Measurements from ENCODE around the gene RNF167.

RNF167 gene

DNA sequence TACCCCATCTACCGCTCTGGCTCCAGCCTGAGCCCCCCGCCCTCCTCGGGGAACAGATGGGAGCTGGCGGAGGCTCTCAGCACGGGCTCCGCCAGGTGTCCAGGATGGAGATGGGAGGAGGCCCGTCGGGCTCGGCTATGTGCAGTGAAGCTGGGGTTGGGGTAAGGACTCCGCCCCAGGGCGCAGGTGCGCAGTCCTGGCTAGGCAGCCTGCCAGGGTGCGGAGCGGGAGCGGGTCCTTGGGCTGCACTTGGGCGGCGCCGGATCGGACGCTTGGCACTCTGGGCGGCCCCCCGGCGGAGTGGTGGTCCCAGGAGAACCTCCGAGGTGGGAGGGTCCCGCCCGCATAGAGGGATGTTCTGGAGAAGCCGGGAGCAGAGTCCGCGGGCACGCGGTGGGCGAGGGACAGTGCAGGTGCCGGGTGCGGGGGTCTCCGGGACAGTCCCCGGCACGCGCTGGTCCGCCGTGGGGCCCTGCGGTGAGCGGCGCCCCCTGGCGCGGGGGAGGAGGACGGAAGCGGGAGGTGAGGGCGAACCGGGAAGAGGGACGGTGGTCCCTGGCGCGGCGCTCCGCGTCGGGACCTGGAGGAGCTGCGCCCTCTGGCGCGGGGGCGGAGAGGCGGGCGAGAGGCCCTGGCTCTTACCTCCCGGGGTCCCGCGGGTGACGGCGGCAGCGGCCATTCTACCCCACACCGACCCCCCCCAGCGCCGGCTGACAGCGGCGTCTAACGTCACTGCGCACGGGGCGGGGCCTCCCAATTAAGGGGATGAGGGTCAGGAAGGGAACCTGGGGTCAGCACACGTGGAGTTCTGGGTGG lies 47.1 kb downstream of the RNF167 start, which contains the start of gene CAMTA2 (continued):
- TF ChIP-seq, protein P1, sequence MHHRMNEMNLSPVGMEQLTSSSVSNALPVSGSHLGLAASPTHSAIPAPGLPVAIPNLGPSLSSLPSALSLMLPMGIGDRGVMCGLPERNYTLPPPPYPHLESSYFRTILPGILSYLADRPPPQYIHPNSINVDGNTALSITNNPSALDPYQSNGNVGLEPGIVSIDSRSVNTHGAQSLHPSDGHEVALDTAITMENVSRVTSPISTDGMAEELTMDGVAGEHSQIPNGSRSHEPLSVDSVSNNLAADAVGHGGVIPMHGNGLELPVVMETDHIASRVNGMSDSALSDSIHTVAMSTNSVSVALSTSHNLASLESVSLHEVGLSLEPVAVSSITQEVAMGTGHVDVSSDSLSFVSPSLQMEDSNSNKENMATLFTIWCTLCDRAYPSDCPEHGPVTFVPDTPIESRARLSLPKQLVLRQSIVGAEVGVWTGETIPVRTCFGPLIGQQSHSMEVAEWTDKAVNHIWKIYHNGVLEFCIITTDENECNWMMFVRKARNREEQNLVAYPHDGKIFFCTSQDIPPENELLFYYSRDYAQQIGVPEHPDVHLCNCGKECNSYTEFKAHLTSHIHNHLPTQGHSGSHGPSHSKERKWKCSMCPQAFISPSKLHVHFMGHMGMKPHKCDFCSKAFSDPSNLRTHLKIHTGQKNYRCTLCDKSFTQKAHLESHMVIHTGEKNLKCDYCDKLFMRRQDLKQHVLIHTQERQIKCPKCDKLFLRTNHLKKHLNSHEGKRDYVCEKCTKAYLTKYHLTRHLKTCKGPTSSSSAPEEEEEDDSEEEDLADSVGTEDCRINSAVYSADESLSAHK (tag by site-specific recombination; IDR thresholded peaks at IDR 0.05) = no peak
- TF ChIP-seq KLF17 (tag by site-specific recombination; IDR thresholded peaks at IDR 0.05) (peak; percentile 74), SP2 (tag by site-specific recombination; IDR thresholded peaks at IDR 0.05) (peak; percentile 48), OVOL3 (tag by site-specific recombination; IDR thresholded peaks at IDR 0.05) (peak; percentile 24; the same call in 1 of the 2 replicates), ZNF629 (tag by site-specific recombination; IDR thresholded peaks at IDR 0.05) (peak; percentile 96), ZBTB1 (tag by site-specific recombination; IDR thresholded peaks at IDR 0.05) (peak; percentile 82; the same call in 1 of the 2 replicates), ZNF501 (tag by site-specific recombination; IDR thresholded peaks at IDR 0.05) (peak; percentile 93), ZNF664 (tag by site-specific recombination; IDR thresholded peaks at IDR 0.05) (no peak), ZNF19 (tag by site-specific recombination; IDR thresholded peaks at IDR 0.05; ENCODE audit: low read depth) (no peak), ZNF24 (tag by site-specific recombination; IDR thresholded peaks at IDR 0.05) (0 out of 2 replicates have a peak, but pooled peaks have one; percentile 65), ZNF324 (tag by site-specific recombination; IDR thresholded peaks at IDR 0.05) (peak; percentile 61; the same call in 1 of the 2 replicates)
- TF ChIP-seq, protein P2, sequence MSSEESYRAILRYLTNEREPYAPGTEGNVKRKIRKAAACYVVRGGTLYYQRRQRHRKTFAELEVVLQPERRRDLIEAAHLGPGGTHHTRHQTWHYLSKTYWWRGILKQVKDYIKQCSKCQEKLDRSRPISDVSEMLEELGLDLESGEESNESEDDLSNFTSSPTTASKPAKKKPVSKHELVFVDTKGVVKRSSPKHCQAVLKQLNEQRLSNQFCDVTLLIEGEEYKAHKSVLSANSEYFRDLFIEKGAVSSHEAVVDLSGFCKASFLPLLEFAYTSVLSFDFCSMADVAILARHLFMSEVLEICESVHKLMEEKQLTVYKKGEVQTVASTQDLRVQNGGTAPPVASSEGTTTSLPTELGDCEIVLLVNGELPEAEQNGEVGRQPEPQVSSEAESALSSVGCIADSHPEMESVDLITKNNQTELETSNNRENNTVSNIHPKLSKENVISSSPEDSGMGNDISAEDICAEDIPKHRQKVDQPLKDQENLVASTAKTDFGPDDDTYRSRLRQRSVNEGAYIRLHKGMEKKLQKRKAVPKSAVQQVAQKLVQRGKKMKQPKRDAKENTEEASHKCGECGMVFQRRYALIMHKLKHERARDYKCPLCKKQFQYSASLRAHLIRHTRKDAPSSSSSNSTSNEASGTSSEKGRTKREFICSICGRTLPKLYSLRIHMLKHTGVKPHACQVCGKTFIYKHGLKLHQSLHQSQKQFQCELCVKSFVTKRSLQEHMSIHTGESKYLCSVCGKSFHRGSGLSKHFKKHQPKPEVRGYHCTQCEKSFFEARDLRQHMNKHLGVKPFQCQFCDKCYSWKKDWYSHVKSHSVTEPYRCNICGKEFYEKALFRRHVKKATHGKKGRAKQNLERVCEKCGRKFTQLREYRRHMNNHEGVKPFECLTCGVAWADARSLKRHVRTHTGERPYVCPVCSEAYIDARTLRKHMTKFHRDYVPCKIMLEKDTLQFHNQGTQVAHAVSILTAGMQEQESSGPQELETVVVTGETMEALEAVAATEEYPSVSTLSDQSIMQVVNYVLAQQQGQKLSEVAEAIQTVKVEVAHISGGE (tag by site-specific recombination; conservative IDR thresholded peaks at IDR 0.05; ENCODE audit: low read depth) = peak; percentile 87
- TF ChIP-seq, protein P3, sequence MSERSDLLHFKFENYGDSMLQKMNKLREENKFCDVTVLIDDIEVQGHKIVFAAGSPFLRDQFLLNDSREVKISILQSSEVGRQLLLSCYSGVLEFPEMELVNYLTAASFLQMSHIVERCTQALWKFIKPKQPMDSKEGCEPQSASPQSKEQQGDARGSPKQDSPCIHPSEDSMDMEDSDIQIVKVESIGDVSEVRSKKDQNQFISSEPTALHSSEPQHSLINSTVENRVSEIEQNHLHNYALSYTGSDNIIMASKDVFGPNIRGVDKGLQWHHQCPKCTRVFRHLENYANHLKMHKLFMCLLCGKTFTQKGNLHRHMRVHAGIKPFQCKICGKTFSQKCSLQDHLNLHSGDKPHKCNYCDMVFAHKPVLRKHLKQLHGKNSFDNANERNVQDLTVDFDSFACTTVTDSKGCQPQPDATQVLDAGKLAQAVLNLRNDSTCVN (tag by site-specific recombination; optimal IDR thresholded peaks at IDR 0.05) = peak; percentile 96

GRCh38 chr17:4987767-4988567 lies 47.9 kb downstream of the RNF167 start:
- POLR2A ChIA-PET = interaction anchor here (1.0 to 2.3 kb wide), 10 partner anchors 10 to 192 kb away, joined by 3 to 40 read pairs (median 6); partner anchors contain the start of genes INCA1, KIF1C, PFN1 and PSMB6
- peaks cover 11% of the 10 kb centered on the region for H3K4me1 ChIP-seq (ENCODE audit: control insufficient read depth, insufficient read depth, low read length)

More at GRCh38 chr17:4987767-4988567, 47.9 kb downstream of the RNF167 start:
- TF ChIP-seq ZBTB48 (tag by site-specific recombination; IDR thresholded peaks at IDR 0.05) = no peak
- TF ChIP-seq, protein P4, sequence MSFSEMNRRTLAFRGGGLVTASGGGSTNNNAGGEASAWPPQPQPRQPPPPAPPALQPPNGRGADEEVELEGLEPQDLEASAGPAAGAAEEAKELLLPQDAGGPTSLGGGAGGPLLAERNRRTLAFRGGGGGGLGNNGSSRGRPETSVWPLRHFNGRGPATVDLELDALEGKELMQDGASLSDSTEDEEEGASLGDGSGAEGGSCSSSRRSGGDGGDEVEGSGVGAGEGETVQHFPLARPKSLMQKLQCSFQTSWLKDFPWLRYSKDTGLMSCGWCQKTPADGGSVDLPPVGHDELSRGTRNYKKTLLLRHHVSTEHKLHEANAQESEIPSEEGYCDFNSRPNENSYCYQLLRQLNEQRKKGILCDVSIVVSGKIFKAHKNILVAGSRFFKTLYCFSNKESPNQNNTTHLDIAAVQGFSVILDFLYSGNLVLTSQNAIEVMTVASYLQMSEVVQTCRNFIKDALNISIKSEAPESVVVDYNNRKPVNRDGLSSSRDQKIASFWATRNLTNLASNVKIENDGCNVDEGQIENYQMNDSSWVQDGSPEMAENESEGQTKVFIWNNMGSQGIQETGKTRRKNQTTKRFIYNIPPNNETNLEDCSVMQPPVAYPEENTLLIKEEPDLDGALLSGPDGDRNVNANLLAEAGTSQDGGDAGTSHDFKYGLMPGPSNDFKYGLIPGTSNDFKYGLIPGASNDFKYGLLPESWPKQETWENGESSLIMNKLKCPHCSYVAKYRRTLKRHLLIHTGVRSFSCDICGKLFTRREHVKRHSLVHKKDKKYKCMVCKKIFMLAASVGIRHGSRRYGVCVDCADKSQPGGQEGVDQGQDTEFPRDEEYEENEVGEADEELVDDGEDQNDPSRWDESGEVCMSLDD (tag by site-specific recombination; IDR thresholded peaks at IDR 0.05) = peak; percentile 19; the same call in 1 of the 2 replicates
- 0 out of 2 replicates have a peak, but pooled peaks have one; percentile 1 for TF ChIP-seq ZBTB21 (tag by site-specific recombination; IDR thresholded peaks at IDR 0.05)
- no peaks in the 10 kb centered on the region for H3K9me3 ChIP-seq (ENCODE audit: control insufficient read depth, insufficient read depth, low read depth, low read length)
- peak overlapping the region; percentile 78 for H3K4me3 ChIP-seq (ENCODE audit: low read depth, low read length)
- H3K36me3 ChIP-seq (ENCODE audit: control insufficient read depth in 2 of 2, insufficient read depth in 1 of 2, low read length in 2 of 2) = peaks cover 5 to 8% of the 10 kb centered on the region in 2 experiments; a peak in 2 of 3 replicates
- H3K27ac ChIP-seq (ENCODE audit: extremely low read depth, low read depth, low read length) = peak overlapping the region; percentile 92
- CTCF ChIA-PET = interaction anchor here (0.6 to 3.3 kb wide), 21 partner anchors 7 to 352 kb away, joined by 3 to 21 read pairs (median 4); partner anchors contain the start of genes INCA1, KIF1C and SPAG7

Measured in HEK293 (cell line).